ENCODE measurements around the gene TUSC7.

- TF ChIP-seq ZNF274 (IDR thresholded peaks at IDR 0.05; ENCODE audit: low read depth, low read length) (no peak), YY1 (IDR thresholded peaks at IDR 0.05; ENCODE audit: insufficient read depth, insufficient read length) (no peak)
Measured at GRCh38 chr3:116701070-116701469, 8.5 kb upstream of the TUSC7 start.
